OCI-LY3 (cell line): Measurements from ENCODE around the gene TAF1B.

Experiments
- H2AFZ ChIP-seq: fragments of 200-600, 300-600 bp; shearing (Covaris generic); 2 replicates; pipeline ENCODE4 v1.6.0; 2014; ENCODE audit warnings: antibody characterized with exemption, low read depth, low read length
- H3K27ac ChIP-seq: fragments of 200-600, 300-600 bp; sonication (generic); 2 replicates; pipeline ENCODE4 v1.5.1; 2014; ENCODE audit warnings: mild to moderate bottlenecking, low read length, moderate library complexity, mixed read lengths
- H3K27me3 ChIP-seq: fragments of 200-600, 300-600 bp; sonication (generic); 2 replicates; pipeline ENCODE4 v1.6.1; 2014; ENCODE audit warnings: low read depth, low read length, mixed read lengths
- H3K36me3 ChIP-seq: fragments of 200-600, 300-600 bp; sonication (generic); replicated peaks from 2 replicates; pipeline ENCODE3; 2014; ENCODE audit warnings: low read depth, low read length, mixed read lengths
- H3K4me1 ChIP-seq: fragments of 300-600, 200-600 bp; sonication (generic); 2 replicates; pipeline ENCODE4 v1.6.1; 2014; ENCODE audit warnings: low read length, mixed read lengths
- H3K4me2 ChIP-seq: fragments of 200-600, 300-600 bp; sonication (generic); 2 replicates; pipeline ENCODE4 v1.6.1; 2014; ENCODE audit warnings: low read length, mixed read lengths
- H3K4me3 ChIP-seq: fragments of 300-600, 200-600 bp; sonication (generic); 2 replicates; pipeline ENCODE4 v1.5.1; 2014; ENCODE audit warnings: antibody characterized with exemption, mild to moderate bottlenecking, low read length, moderate library complexity
- H3K79me2 ChIP-seq: fragments of 300-600, 200-600 bp; shearing (Covaris generic); 2 replicates; pipeline ENCODE4 v1.6.1; 2014; ENCODE audit warnings: mild to moderate bottlenecking, low read length, mixed read lengths
- H3K9ac ChIP-seq: fragments of 300-600, 200-600 bp; shearing (Covaris generic); 2 replicates; pipeline ENCODE4 v1.6.0; 2014; ENCODE audit warnings: mild to moderate bottlenecking, low read length, moderate library complexity
- H3K9me3 ChIP-seq: fragments of 200-600, 300-600 bp; shearing (Covaris generic); 2 replicates; pipeline ENCODE4 v1.6.1; 2014; ENCODE audit warnings: low read length, mixed read lengths; ENCODE audit not compliant: insufficient read depth
- H4K20me1 ChIP-seq: fragments of 200-600, 300-600 bp; sonication (generic); 2 replicates; pipeline ENCODE4 v1.6.1; 2016; ENCODE audit warnings: low read length, mixed read lengths; ENCODE audit not compliant: insufficient read depth
- CTCF ChIP-seq: fragments of 200-600, 300-600 bp; sonication (generic); IDR thresholded peaks from 2 replicates; pipeline ENCODE4 v1.5.1; 2014; ENCODE audit warnings: antibody characterized with exemption, low read length, low read depth
- EZH2phosphoT487 ChIP-seq: fragments of 200-600 bp; shearing (Covaris generic); IDR thresholded peaks from 2 replicates; pipeline ENCODE4 v1.6.1; 2018; ENCODE audit warnings: antibody characterized with exemption, mixed run types, low read depth

Gene TAF1B

GRCh38 chr2:9897331-9897737 lies 54.1 kb downstream of the TAF1B start:
- H3K9me3 ChIP-seq: no peaks in the 10 kb centered on the region
- H3K36me3 ChIP-seq: peaks cover 8% of the 10 kb centered on the region
- no peaks in the 10 kb centered on the region for H4K20me1 ChIP-seq
- H3K27ac ChIP-seq: no peak overlapping the region
- no peaks in the 10 kb centered on the region for H3K27me3 ChIP-seq
- peaks cover 30% of the 10 kb centered on the region for H3K4me1 ChIP-seq
- no peak for TF ChIP-seq EZH2phosphoT487
- no peak for TF ChIP-seq CTCF
- no peak overlapping the region for H3K4me3 ChIP-seq
- H3K9ac ChIP-seq: no peak overlapping the region
- H2AFZ ChIP-seq: no peak overlapping the region
- H3K79me2 ChIP-seq: no peaks in the 10 kb centered on the region
- 0 out of 2 replicates have a peak overlapping the region, but pooled peaks have one; percentile 28 for H3K4me2 ChIP-seq

GRCh38 chr2:9897846-9898245 lies 54.6 kb downstream of the TAF1B start:
- no peak overlapping the region for H3K4me3 ChIP-seq
- H3K27ac ChIP-seq: no peak overlapping the region
- no peaks in the 10 kb centered on the region for H3K27me3 ChIP-seq
- H3K4me1 ChIP-seq: peaks cover 30% of the 10 kb centered on the region
- peaks cover 4% of the 10 kb centered on the region for H3K36me3 ChIP-seq
- H4K20me1 ChIP-seq: no peaks in the 10 kb centered on the region
- 0 out of 2 replicates have a peak overlapping the region, but pooled peaks have one; percentile 28 for H3K4me2 ChIP-seq
- H2AFZ ChIP-seq: no peak overlapping the region
- H3K9ac ChIP-seq: no peak overlapping the region
- no peaks in the 10 kb centered on the region for H3K79me2 ChIP-seq
- no peak for TF ChIP-seq EZH2phosphoT487
- no peak for TF ChIP-seq CTCF
- H3K9me3 ChIP-seq: no peaks in the 10 kb centered on the region

- TF ChIP-seq CTCF: no peak
- no peak for TF ChIP-seq EZH2phosphoT487
- no peaks in the 10 kb centered on the region for H3K79me2 ChIP-seq
These were observed 62.1 kb downstream of the TAF1B start for GRCh38 chr2:9905413-9905812.

GRCh38 chr2:9907402-9907801 lies 64.1 kb downstream of the TAF1B start:
- H3K79me2 ChIP-seq: no peaks in the 10 kb centered on the region
- no peak for TF ChIP-seq EZH2phosphoT487
- TF ChIP-seq CTCF: no peak
- no peak overlapping the region for H3K9ac ChIP-seq
- no peak overlapping the region for H2AFZ ChIP-seq
- peaks cover 3% of the 10 kb centered on the region for H3K36me3 ChIP-seq
- no peak overlapping the region for H3K4me3 ChIP-seq
- no peaks in the 10 kb centered on the region for H3K27me3 ChIP-seq
- no peak overlapping the region for H3K4me2 ChIP-seq
- H3K4me1 ChIP-seq: peaks cover 2% of the 10 kb centered on the region
- H4K20me1 ChIP-seq: no peaks in the 10 kb centered on the region
- H3K27ac ChIP-seq: no peak overlapping the region
- no peaks in the 10 kb centered on the region for H3K9me3 ChIP-seq

More at GRCh38 chr2:9905413-9905812, 62.1 kb downstream of the TAF1B start:
- no peak overlapping the region for H3K4me3 ChIP-seq
- no peak overlapping the region for H2AFZ ChIP-seq
- H3K9me3 ChIP-seq: no peaks in the 10 kb centered on the region
- no peak overlapping the region for H3K9ac ChIP-seq
- no peaks in the 10 kb centered on the region for H3K4me1 ChIP-seq
- H3K36me3 ChIP-seq: peaks cover 3% of the 10 kb centered on the region
- no peak overlapping the region for H3K27ac ChIP-seq
- H4K20me1 ChIP-seq: no peaks in the 10 kb centered on the region
- no peak overlapping the region for H3K4me2 ChIP-seq
- no peaks in the 10 kb centered on the region for H3K27me3 ChIP-seq
